AG04450 (cell line): ENCODE data around the gene KNSTRN. TPM values are rescaled to one million over a fixed set of nuclear protein-coding genes. Genes with fewer than 3 reads are reported as not detected.

ENCODE experiments used
- CTCF ChIA-PET: fragments of 300-600, 350-600 bp; formaldehyde crosslinking; extraction: SDS; loops from one replicate; lab custom pipeline; 2022; ENCODE audit warnings: antibody characterized with exemption, inconsistent platforms; lab: Charles Lee
- POLR2A ChIA-PET: fragments of 350-600 bp; formaldehyde crosslinking; extraction: SDS; loops from one replicate; lab custom pipeline; 2021; ENCODE audit warnings: antibody characterized with exemption, inconsistent platforms; lab: Yijun Ruan, JAX
- DNase-seq: peaks from one replicate; pipeline ENCODE4 v3.0.0-alpha.2; 2011; ENCODE audit warnings: low read depth, low spot score
- H3K27ac ChIP-seq: one replicate; pipeline ENCODE4 v1.5.1; 2012; ENCODE audit warnings: low read depth, low read length, control low read depth
- H3K27me3 ChIP-seq: one replicate; pipeline ENCODE4 v1.6.0; 2012; ENCODE audit warnings: low read length; ENCODE audit not compliant: control insufficient read depth, insufficient read depth
- H3K4me3 ChIP-seq: 2 replicates; pipeline ENCODE4 v1.5.1; 2011; ENCODE audit warnings: mild to moderate bottlenecking, low read depth, low read length, control low read depth
- H3K9me3 ChIP-seq: 2 replicates; pipeline ENCODE4 v1.5.1; 2012; ENCODE audit warnings: low read length; ENCODE audit not compliant: control insufficient read depth, insufficient read depth
- polyA plus RNA-seq: library from polyadenylated mRNA; depleted of rRNA; stranded (reverse); fragments of >200 nt; gene quantifications from 2 replicates; pipeline ENCODE4 v1.2.3, GENCODE V29; 2011
- TF ChIP-seq, protein P1 (sequence below): IDR thresholded peaks from 2 replicates; pipeline ENCODE4 v1.5.1; 2011; ENCODE audit warnings: low read depth, low read length, control low read depth, inconsistent platforms

The KNSTRN gene
- polyA plus RNA-seq, 1 experiment, result 18.2 TPM

- Histone ChIP-seq H3K27ac (no peak overlapping the region), H3K9me3 (peaks cover 3% of the 10 kb centered on the region; the same call in 1 of the 2 replicates), H3K4me3 (no peak overlapping the region), H3K27me3 (no peaks in the 10 kb centered on the region)
- TF ChIP-seq, protein P1, sequence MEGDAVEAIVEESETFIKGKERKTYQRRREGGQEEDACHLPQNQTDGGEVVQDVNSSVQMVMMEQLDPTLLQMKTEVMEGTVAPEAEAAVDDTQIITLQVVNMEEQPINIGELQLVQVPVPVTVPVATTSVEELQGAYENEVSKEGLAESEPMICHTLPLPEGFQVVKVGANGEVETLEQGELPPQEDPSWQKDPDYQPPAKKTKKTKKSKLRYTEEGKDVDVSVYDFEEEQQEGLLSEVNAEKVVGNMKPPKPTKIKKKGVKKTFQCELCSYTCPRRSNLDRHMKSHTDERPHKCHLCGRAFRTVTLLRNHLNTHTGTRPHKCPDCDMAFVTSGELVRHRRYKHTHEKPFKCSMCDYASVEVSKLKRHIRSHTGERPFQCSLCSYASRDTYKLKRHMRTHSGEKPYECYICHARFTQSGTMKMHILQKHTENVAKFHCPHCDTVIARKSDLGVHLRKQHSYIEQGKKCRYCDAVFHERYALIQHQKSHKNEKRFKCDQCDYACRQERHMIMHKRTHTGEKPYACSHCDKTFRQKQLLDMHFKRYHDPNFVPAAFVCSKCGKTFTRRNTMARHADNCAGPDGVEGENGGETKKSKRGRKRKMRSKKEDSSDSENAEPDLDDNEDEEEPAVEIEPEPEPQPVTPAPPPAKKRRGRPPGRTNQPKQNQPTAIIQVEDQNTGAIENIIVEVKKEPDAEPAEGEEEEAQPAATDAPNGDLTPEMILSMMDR, result no peak
- ChIA-PET CTCF (no interaction called here), POLR2A (no interaction called here)
- no peak for DNase-seq
Observed at GRCh38 chr15:40372981-40373380, 9.5 kb upstream of the KNSTRN start.

DNA sequence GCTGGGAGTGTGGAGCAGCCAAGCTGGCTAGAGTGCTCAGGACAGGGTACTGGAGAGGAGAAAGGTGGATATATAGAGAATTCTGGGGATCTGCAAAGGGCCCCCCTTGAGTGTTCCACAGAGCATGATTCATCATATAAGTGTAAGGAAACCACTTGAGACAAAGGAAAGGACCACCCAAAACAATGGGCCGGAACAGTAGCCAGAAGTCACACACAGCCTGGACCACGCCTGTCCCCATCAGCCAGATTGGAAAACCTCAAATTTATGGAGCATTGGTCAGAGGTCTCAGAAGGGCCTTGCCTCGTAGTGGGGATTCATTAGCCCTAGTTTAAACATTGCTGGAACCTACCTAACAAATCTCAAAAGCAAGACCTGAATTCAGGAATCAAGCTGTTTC lies 4.9 kb upstream of the KNSTRN start:
- Histone ChIP-seq H3K27me3 (no peaks in the 10 kb centered on the region), H3K4me3 (no peak overlapping the region), H3K9me3 (no peaks in the 10 kb centered on the region), H3K27ac (no peak overlapping the region)
- no peak for DNase-seq
- TF ChIP-seq, protein P1, result no peak
- POLR2A ChIA-PET, result interaction anchor here (0.7 kb wide), 1 partner anchor 28 kb away, joined by 6 read pairs; no protein-coding TSS in a partner anchor
- CTCF ChIA-PET, result no interaction called here

- ChIA-PET CTCF (interaction anchor here (1.5 to 1.9 kb wide), 2 partner anchors 11 to 35 kb away, joined by 5 to 11 read pairs; no protein-coding TSS in a partner anchor), POLR2A (interaction anchor here (0.6 to 1.7 kb wide), 4 partner anchors 11 to 272 kb away, joined by 3 to 8 read pairs (median 4); no protein-coding TSS in a partner anchor)
- TF ChIP-seq, protein P1, result no peak
- no peak for DNase-seq
- peak overlapping the region; percentile 74 for H3K27ac ChIP-seq
- H3K4me3 ChIP-seq, result no peak overlapping the region
- H3K9me3 ChIP-seq, result no peaks in the 10 kb centered on the region; the same call in 1 of the 2 replicates
- H3K27me3 ChIP-seq, result no peaks in the 10 kb centered on the region
Observed at GRCh38 chr15:40379374-40379773, 3.1 kb upstream of the KNSTRN start.

- TF ChIP-seq, protein P1, result no peak
- H3K4me3 ChIP-seq, result no peak overlapping the region
- H3K9me3 ChIP-seq, result no peaks in the 10 kb centered on the region; the same call in 1 of the 2 replicates
- DNase-seq, result peak; percentile 97
- peak overlapping the region; percentile 80 for H3K27ac ChIP-seq
- CTCF ChIA-PET, result interaction anchor here (1.5 to 1.9 kb wide), 2 partner anchors 11 to 35 kb away, joined by 5 to 11 read pairs; no protein-coding TSS in a partner anchor
- no peaks in the 10 kb centered on the region for H3K27me3 ChIP-seq
- POLR2A ChIA-PET, result interaction anchor here (0.6 to 1.7 kb wide), 4 partner anchors 11 to 273 kb away, joined by 3 to 8 read pairs (median 4); no protein-coding TSS in a partner anchor
Observed at GRCh38 chr15:40379853-40380252, 2.7 kb upstream of the KNSTRN start.

GRCh38 chr15:40380636-40381035 lies 1.9 kb upstream of the KNSTRN start:
- H3K27me3 ChIP-seq, result no peaks in the 10 kb centered on the region
- POLR2A ChIA-PET, result interaction anchor here (1.0 to 1.7 kb wide), 2 partner anchors 37 to 41 kb away, joined by 3 to 8 read pairs; no protein-coding TSS in a partner anchor
- CTCF ChIA-PET, result interaction anchor here (1.5 to 1.9 kb wide), 2 partner anchors 12 to 36 kb away, joined by 5 to 11 read pairs; no protein-coding TSS in a partner anchor
- peak overlapping the region; percentile 80 for H3K27ac ChIP-seq
- no peaks in the 10 kb centered on the region; the same call in 1 of the 2 replicates for H3K9me3 ChIP-seq
- H3K4me3 ChIP-seq, result no peak overlapping the region
- TF ChIP-seq, protein P1, result no peak
- no peak for DNase-seq
